Subcutaneous abdominal adipose tissue (tissue), 5 donors: ENCODE results near the gene GSTO1.

Experiments
- H3K27ac ChIP-seq: one replicate; pipeline ENCODE4 v1.7.0; 2013; ENCODE audit warnings: low read depth, mild to moderate bottlenecking, inconsistent platforms, low read length, moderate library complexity
- H3K27me3 ChIP-seq, 5 donors: one replicate each; pipeline ENCODE4 v1.7.0; 2013; ENCODE audit warnings: low read length in 5 of 5, inconsistent platforms in 1 of 5; ENCODE audit not compliant: control insufficient read depth in 5 of 5, insufficient read depth in 4 of 5
- H3K36me3 ChIP-seq, 5 donors: one replicate each; pipeline ENCODE4 v1.7.0; 2013; ENCODE audit warnings: low read length in 5 of 5; ENCODE audit not compliant: control insufficient read depth in 5 of 5, insufficient read depth in 5 of 5
- H3K4me1 ChIP-seq, 5 donors: one replicate each; pipeline ENCODE4 v1.7.0; 2013; ENCODE audit warnings: low read length in 5 of 5, mild to moderate bottlenecking in 3 of 5, moderate library complexity in 1 of 5; ENCODE audit not compliant: control insufficient read depth in 5 of 5, insufficient read depth in 5 of 5
- H3K4me3 ChIP-seq, 5 donors: one replicate each; pipeline ENCODE4 v1.7.0; 2013; ENCODE audit warnings: low read length in 5 of 5, low read depth in 1 of 5
- H3K9ac ChIP-seq, 5 donors: one replicate each; pipeline ENCODE4 v1.7.0; 2013; ENCODE audit warnings: low read length in 5 of 5, mild to moderate bottlenecking in 4 of 5, moderate library complexity in 3 of 5
- H3K9me3 ChIP-seq, 5 donors: one replicate each; pipeline ENCODE4 v1.7.0; 2013; ENCODE audit warnings: low read length in 5 of 5; ENCODE audit not compliant: control insufficient read depth in 5 of 5
- donor health status: healthy.
- donor health status: healthy.
- donor health status: healthy.
- donor health status: healthy.
- donor health status: healthy.

The GSTO1 gene

DNA sequence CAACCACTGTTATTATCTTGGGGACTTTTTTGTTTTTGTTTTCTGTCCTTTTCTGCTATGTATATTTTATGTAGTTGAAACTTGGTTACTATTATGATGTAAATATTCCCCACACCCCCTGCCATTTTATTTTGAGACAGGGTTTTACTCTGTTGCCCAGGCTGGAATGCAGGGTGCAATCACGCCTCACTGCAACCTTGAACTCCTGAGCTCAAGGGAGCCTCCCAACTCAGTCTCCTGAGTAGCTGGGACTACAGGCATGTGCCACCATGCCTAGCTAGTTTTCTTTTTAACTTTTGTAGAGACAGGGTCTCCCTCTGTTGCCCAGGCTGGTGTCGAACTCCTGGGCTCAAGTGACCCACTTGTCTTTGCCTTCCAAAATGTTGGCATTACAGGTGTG is 32.2 kb downstream of the GSTO1 start:
- no peak overlapping the region for H3K9ac ChIP-seq

DNA sequence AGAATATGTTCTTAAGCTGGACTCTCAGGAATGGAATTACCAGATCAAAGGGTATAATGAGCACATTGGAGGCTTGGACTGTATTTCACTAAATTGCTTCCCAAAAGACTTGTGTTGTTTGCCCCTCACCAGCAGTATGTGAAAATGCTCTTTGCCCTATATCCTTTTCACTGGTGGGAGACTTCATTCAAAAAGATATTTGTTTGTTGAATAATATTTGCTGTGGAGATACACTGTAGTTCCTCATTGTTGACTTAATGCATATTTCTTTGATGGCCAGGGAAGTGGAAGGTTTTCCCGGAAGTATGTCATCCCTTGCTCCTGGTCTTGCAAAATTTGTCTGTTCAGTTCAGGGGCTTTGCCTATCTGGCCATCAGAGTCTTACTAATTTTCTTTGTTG is 33.7 kb downstream of the GSTO1 start:
- Histone ChIP-seq H3K27me3 (no peaks in the 10 kb centered on the region), H3K27ac (no peak overlapping the region), H3K4me3 (no peak overlapping the region), H3K9ac (no peak overlapping the region), H3K4me1 (peaks cover 1 to 8% (median 3%) of the 10 kb centered on the region in 5 donors), H3K9me3 (no peaks in the 10 kb centered on the region), H3K36me3 (no peaks in the 10 kb centered on the region)

More for the DNA sequence above, 32.2 kb downstream of the GSTO1 start:
- Histone ChIP-seq H3K27me3 (no peaks in the 10 kb centered on the region), H3K36me3 (no peaks in the 10 kb centered on the region), H3K9me3 (no peaks in the 10 kb centered on the region), H3K4me3 (no peak overlapping the region), H3K4me1 (peaks cover 1 to 4% (median 3%) of the 10 kb centered on the region in 5 donors), H3K27ac (no peak overlapping the region)

DNA sequence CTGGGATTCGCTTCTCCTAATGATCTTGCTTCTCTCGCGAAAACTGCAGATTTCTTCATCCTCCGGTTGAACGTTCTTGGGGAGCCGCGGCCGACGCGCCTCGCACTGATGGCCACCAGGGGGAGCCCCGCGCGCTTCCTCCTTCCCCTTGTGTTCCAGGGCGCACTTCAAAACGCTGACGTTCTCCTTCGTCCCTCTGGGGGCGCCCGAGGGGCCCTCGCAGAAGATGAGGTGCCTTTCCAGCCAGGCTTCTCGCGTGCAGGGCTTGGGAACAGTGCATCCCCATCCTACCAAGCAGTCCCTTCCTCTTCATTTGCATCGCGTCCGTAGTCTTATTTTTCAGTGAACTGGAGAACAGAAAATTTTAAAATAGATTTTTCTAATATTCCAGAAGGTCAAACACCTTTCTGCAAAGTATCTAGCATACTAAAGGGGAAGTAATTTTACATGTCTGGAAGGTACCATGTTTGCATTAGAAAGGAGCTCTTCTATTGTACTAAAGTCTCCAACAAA is 36.8 kb downstream of the GSTO1 start:
- Histone ChIP-seq H3K4me3 (peak overlapping the region in 1 of 5 donors; percentile 10), H3K27me3 (no peaks in the 10 kb centered on the region), H3K9me3 (no peaks in the 10 kb centered on the region), H3K4me1 (peaks cover 1 to 8% (median 3%) of the 10 kb centered on the region in 5 donors), H3K36me3 (no peaks in the 10 kb centered on the region), H3K9ac (no peak overlapping the region), H3K27ac (no peak overlapping the region)

DNA sequence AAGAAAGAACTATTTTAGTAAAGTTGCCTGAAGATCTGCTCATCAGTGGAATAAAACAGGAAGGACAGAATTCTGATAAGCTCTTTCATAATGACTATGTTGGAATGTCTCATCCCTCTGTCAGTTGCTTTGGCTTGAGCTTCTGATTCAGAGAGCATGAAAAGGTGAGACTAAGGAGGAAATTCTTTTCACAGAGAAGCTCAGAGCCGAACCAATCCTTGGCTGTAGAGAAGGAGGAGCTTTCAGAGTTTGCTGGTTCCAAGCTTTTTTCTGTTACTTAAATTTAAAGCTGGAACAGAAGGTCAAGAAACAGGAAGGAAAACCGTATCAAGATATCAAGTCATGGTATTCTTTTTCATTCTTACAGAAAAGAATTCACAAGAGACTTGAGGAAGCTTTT is 38.3 kb downstream of the GSTO1 start:
- peaks cover 1 to 9% (median 3%) of the 10 kb centered on the region in 5 donors for H3K4me1 ChIP-seq
- H3K36me3 ChIP-seq: no peaks in the 10 kb centered on the region
- H3K9ac ChIP-seq: no peak overlapping the region
- no peak overlapping the region for H3K4me3 ChIP-seq
- no peaks in the 10 kb centered on the region for H3K27me3 ChIP-seq
- no peak overlapping the region for H3K27ac ChIP-seq
- H3K9me3 ChIP-seq: no peaks in the 10 kb centered on the region

DNA sequence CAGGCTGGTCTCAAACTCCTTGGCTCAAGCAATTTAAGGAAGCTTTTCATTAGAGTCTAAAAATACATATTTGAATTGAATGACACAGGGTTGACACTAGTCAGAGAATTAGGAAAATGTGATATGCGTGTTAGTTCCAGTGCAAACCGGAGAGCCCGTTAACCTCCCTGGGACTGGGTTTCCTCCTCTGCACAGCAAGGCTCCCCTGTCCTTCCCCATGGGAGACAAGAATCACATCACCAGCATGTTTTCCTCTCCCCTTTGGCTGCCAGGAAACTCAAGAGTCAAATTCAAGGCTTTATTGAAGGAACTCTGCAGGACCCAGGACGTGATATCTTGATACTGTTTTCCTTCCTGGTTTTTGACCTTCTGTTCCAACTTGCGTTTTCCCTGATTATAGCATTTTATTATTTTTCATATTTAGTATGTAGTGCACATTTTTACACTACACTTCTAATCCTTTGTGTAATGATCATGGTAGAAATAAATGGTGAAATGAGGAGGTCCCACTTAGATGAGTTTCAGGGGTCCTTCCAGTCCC is 39.2 kb downstream of the GSTO1 start:
- Histone ChIP-seq H3K36me3 (no peaks in the 10 kb centered on the region), H3K27ac (no peak overlapping the region), H3K9me3 (no peaks in the 10 kb centered on the region), H3K9ac (no peak overlapping the region), H3K4me1 (peaks cover 1 to 13% (median 3%) of the 10 kb centered on the region in 5 donors), H3K4me3 (no peak overlapping the region), H3K27me3 (peaks cover 0 to 2% (median 0%) of the 10 kb centered on the region in 5 donors)

DNA sequence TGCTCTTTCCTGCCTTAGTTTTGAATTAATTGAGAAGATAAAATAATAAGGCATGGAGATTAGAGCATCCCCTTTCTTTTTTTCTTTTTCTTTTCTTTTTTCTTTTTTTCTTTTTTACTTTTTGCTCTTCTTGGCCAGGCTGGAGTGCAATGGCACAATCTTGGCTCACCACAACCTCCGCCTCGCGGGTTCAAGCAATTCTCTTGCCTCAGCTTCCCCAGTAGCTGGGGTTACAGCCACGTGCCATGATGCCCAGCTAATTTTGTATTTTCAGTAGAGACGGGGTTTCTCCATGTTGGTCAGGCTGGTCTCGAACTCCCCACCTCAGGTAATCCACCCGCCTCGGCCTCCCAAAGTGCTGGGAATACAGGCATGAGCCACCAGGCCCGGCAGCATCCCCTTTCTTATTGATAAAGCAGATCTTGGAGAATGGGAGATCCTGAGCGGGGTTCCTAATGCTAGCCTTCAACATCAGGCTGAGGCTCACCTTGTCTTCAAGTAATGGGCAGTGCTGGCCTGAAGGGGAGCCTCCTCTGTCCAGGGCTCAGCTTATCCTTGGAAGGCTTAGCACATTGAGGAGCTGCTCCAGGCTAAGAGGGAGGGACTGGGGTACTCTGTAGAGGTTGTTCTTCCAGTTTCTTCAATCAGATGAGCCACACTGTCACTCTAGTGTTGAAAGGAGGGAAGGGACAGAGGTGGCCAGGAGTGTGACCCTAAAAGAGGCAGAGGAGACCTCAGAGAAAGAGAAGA is 42.2 kb downstream of the GSTO1 start:
- H3K9me3 ChIP-seq: no peaks in the 10 kb centered on the region
- no peak overlapping the region for H3K27ac ChIP-seq
- peaks cover 0 to 2% (median 0%) of the 10 kb centered on the region in 5 donors for H3K27me3 ChIP-seq
- H3K4me3 ChIP-seq: no peak overlapping the region
- no peaks in the 10 kb centered on the region for H3K36me3 ChIP-seq
- peaks cover 10 to 33% (median 23%) of the 10 kb centered on the region in 5 donors for H3K4me1 ChIP-seq
- no peak overlapping the region for H3K9ac ChIP-seq

DNA sequence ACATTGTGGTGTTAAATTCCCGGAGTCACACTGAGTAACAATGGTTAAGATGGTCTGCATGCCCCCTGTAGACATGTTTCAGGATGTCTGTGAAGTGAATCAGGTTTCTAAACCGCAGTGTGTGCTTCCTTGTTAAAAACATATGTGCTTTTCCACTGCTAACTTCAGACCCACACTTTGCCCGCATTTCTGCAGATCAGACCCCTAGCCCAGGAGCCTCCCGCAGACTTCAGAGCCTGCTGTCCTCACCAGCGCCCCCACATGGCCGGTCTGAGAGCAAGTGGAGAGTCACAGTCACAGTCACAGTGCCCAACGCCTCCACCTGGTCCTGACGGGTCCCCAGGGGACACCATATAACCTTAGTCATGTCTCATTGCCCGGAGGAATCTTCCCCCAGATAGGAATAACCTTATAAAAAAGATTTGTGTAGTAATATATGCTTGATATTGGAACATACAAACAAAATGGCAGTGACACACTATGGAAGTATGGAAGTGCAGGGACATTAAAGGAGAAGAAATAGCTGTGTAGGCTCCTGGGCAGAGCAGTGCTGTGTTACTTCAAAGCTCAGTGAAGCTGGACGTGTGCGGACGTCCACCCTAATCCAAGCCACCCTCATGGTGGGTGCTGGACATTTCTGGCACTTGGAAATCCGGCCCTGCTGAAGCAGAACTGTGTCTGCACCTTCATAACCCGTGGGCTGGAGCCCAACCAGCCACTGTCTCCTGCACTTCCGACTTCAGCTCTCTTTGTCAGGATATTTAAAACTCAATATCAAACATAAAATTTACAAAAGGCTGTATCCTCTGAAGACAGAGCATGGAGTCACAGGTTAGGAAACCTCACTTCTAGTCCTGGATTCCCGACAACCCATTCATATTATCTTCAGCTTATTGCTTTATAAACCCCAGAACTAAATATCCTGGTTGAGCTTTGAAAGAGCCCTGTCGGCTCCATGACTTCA is 43.3 kb downstream of the GSTO1 start:
- H3K9ac ChIP-seq: no peak overlapping the region
- H3K4me1 ChIP-seq: peaks cover 10 to 34% (median 23%) of the 10 kb centered on the region in 5 donors
- H3K4me3 ChIP-seq: no peak overlapping the region
- no peaks in the 10 kb centered on the region for H3K9me3 ChIP-seq
- H3K27me3 ChIP-seq: peaks cover 0 to 2% (median 0%) of the 10 kb centered on the region in 5 donors
- H3K36me3 ChIP-seq: no peaks in the 10 kb centered on the region
- no peak overlapping the region for H3K27ac ChIP-seq

DNA sequence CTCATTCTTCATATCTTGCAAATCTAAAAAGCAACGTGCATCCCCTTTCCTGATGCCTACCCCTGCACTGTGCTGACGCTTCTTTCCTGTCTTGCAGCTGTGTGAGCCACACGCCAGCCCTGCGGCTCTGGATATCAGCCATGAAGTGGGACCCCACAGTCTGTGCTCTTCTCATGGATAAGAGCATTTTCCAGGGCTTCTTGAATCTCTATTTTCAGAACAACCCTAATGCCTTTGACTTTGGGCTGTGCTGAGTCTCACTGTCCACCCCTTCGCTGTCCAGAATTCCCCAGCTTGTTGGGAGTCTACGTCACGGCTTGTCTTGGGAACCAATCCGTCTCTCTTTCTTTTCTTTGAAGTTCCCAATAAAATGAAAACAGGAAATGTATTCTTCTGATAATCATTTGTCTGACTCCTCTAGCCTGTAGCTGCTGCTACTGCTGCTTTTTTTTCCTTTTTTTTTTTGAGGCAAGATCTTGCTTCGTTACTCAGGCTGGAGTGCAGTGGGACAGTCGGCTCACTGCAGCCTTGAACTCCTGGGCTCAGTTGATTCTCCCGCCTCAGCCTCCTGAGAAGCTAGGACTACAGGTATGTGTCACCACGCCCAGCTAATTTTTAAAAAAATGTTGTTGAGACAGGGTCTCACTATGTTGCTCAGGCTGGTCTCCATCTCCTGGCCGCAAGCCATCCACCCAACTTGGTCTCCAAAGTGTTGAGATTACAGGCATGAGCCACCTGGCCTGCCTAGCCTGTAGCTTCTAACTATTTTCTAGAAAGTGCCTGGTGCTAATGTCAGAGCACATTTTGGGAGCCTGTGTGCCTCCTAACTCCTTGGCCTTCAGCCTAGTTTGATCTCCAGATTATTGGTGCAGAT is 44.6 kb downstream of the GSTO1 start:
- H3K9ac ChIP-seq: no peak overlapping the region
- no peaks in the 10 kb centered on the region for H3K9me3 ChIP-seq
- H3K36me3 ChIP-seq: no peaks in the 10 kb centered on the region
- H3K4me1 ChIP-seq: peaks cover 13 to 45% (median 32%) of the 10 kb centered on the region in 5 donors
- H3K27me3 ChIP-seq: peaks cover 0 to 2% (median 0%) of the 10 kb centered on the region in 5 donors
- H3K27ac ChIP-seq: peak overlapping the region; percentile 31
- H3K4me3 ChIP-seq: no peak overlapping the region

DNA sequence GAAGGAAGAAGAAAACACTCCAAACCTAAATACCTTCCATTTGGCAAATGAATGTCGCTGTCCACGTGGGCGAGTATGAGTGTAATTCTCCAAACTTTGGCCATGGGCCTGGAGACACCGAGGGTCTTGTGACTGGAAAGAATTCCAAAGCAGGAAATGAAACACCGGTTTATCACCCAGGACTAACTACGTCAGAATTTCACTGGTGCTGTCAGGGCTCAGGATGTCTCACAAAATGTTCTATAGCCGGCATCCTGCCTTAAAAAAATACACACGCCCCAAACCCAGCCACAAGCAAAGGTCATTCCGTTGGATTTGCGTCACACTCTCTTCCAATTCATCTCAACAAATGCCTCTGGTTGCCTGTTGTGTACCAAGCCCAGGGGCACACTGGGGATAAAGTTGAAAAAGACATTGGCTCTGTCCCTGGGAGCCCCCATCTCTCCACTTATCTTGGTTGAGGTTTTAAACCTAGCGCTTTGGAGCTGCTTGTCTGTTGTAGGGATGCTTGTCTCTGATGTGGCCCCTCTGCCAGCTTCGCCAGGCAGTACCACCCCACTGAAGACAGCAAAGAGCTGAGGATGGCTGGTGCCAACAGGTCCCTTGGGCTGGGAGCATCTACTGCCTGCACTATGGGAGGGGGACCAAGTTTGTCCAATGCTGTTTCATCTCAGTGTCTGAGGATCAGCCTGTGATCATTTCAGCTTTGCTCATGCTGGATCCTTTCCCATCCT is 45.5 kb downstream of the GSTO1 start:
- Histone ChIP-seq H3K27ac (peak overlapping the region; percentile 48), H3K36me3 (no peaks in the 10 kb centered on the region), H3K27me3 (peaks cover 0 to 2% (median 0%) of the 10 kb centered on the region in 5 donors), H3K4me1 (peaks cover 13 to 53% (median 40%) of the 10 kb centered on the region in 5 donors), H3K4me3 (no peak overlapping the region), H3K9me3 (no peaks in the 10 kb centered on the region), H3K9ac (no peak overlapping the region)
